ENCODE data around the gene SCN7A. TPM values are rescaled to one million over a fixed set of nuclear protein-coding genes. Genes with fewer than 3 reads are reported as not detected.

SCN7A gene
- total RNA-seq = 100 to 1,000 TPM in 2 of 4 donors, 10 to 100 TPM in 2; 66.9 to 129 (median 90.1) TPM

GRCh38 chr2:166494140-166494624, at the start of gene SCN7A:
Gene SCN7A (minus strand): TSS chr2:166494249. CDS start chr2:166477696, 16,553 bp downstream.
- peak; percentile 49 to 81 for TF ChIP-seq POLR2AphosphoS5 (IDR thresholded peaks at IDR 0.05)
- no peak for TF ChIP-seq POLR2A (IDR thresholded peaks at IDR 0.05; ENCODE audit: low read depth)
- no peak for TF ChIP-seq EP300 (IDR thresholded peaks at IDR 0.05)
- no peak for TF ChIP-seq CTCF (IDR thresholded peaks at IDR 0.05)
- Histone ChIP-seq H3K4me3 (peak within 1 kb of the TSS; percentile 53 to 55 (median 53)), H3K4me1 (peaks cover 0 to 11% (median 3%) of the 10 kb centered on the region in 4 donors), H3K27ac (replicated peaks in 1 of 4) (peak within 1 kb of the TSS; percentile 49 to 74 (median 62)), H3K9me3 (no peaks in the 10 kb centered on the region), H3K27me3 (peaks cover 0 to 12% (median 3%) of the 10 kb centered on the region in 4 donors), H3K36me3 (no peaks in the 10 kb centered on the region)
- intact Hi-C loops (cut with DNase I) = no loop called here
- DNase-seq (ENCODE audit: extremely low spot score) = peak; percentile 97
- WGBS = 4% methylated on average over 16 of the region's 16 CpGs

- TF ChIP-seq POLR2A (IDR thresholded peaks at IDR 0.05; ENCODE audit: low read depth) (no peak), CTCF (IDR thresholded peaks at IDR 0.05) (peak; percentile 53 to 84 (median 68))
- no peak for DNase-seq (ENCODE audit: extremely low spot score)
- intact Hi-C loops (cut with DNase I) = loop anchor here (5.0 kb wide), 1 partner anchor 1578 kb away; no protein-coding TSS in a partner anchor
- Histone ChIP-seq H3K4me3 (no peak overlapping the region), H3K27me3 (no peaks in the 10 kb centered on the region), H3K36me3 (no peaks in the 10 kb centered on the region), H3K4me1 (peaks cover 0 to 7% (median 5%) of the 10 kb centered on the region in 4 donors), H3K27ac (replicated peaks in 1 of 4) (no peak overlapping the region), H3K9me3 (no peaks in the 10 kb centered on the region)
- 30% methylated on average over 9 of the region's 9 CpGs for WGBS
Measured at GRCh38 chr2:166539340-166540162, 45.5 kb upstream of the SCN7A start.

GRCh38 chr2:166536111-166536510, 42.1 kb upstream of the SCN7A start:
- no peak for TF ChIP-seq POLR2A (IDR thresholded peaks at IDR 0.05; ENCODE audit: low read depth)
- no peak for TF ChIP-seq EP300 (IDR thresholded peaks at IDR 0.05)
- TF ChIP-seq CTCF (IDR thresholded peaks at IDR 0.05) = no peak
- TF ChIP-seq POLR2AphosphoS5 (IDR thresholded peaks at IDR 0.05) = no peak
- H3K4me1 ChIP-seq = peaks cover 0 to 7% (median 5%) of the 10 kb centered on the region in 4 donors
- H3K4me3 ChIP-seq = no peak overlapping the region
- DNase-seq (ENCODE audit: extremely low spot score) = no peak
- H3K27me3 ChIP-seq = no peaks in the 10 kb centered on the region
- WGBS = 77% methylated on average over 2 of the region's 2 CpGs
- H3K9me3 ChIP-seq = no peaks in the 10 kb centered on the region
- H3K36me3 ChIP-seq = no peaks in the 10 kb centered on the region
- H3K27ac ChIP-seq (replicated peaks in 1 of 4) = no peak overlapping the region
- intact Hi-C loops (cut with DNase I) = loop anchor here (5.0 kb wide), 1 partner anchor 1581 kb away; no protein-coding TSS in a partner anchor

GRCh38 chr2:166521155-166521554, 27.1 kb upstream of the SCN7A start:
- DNase-seq (ENCODE audit: extremely low spot score) = no peak
- Histone ChIP-seq H3K27me3 (no peaks in the 10 kb centered on the region), H3K4me1 (peaks cover 0 to 12% (median 4%) of the 10 kb centered on the region in 4 donors), H3K27ac (replicated peaks in 1 of 4) (no peak overlapping the region), H3K36me3 (no peaks in the 10 kb centered on the region), H3K4me3 (no peak overlapping the region), H3K9me3 (no peaks in the 10 kb centered on the region)
- WGBS = 30% methylated on average over 3 of the region's 3 CpGs
- TF ChIP-seq EP300 (IDR thresholded peaks at IDR 0.05) (no peak), POLR2A (IDR thresholded peaks at IDR 0.05; ENCODE audit: low read depth) (no peak), CTCF (IDR thresholded peaks at IDR 0.05) (no peak), POLR2AphosphoS5 (IDR thresholded peaks at IDR 0.05) (no peak)
- intact Hi-C loops (cut with DNase I) = no loop called here
